ENCODE results near the gene ORC5.

Gene ORC5

GRCh38 chr7:104089061-104089460 lies 118.8 kb downstream of the ORC5 start:
- TF ChIP-seq, protein P1, sequence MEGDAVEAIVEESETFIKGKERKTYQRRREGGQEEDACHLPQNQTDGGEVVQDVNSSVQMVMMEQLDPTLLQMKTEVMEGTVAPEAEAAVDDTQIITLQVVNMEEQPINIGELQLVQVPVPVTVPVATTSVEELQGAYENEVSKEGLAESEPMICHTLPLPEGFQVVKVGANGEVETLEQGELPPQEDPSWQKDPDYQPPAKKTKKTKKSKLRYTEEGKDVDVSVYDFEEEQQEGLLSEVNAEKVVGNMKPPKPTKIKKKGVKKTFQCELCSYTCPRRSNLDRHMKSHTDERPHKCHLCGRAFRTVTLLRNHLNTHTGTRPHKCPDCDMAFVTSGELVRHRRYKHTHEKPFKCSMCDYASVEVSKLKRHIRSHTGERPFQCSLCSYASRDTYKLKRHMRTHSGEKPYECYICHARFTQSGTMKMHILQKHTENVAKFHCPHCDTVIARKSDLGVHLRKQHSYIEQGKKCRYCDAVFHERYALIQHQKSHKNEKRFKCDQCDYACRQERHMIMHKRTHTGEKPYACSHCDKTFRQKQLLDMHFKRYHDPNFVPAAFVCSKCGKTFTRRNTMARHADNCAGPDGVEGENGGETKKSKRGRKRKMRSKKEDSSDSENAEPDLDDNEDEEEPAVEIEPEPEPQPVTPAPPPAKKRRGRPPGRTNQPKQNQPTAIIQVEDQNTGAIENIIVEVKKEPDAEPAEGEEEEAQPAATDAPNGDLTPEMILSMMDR (conservative IDR thresholded peaks at IDR 0.05), result no peak
- TF ChIP-seq ZFX (IDR thresholded peaks at IDR 0.05), result no peak
- no peak overlapping the region for H3K27ac ChIP-seq
